GM10266 (cell line): ENCODE data around the gene MAST1.

Experiments
- DNase-seq: peaks from one replicate; pipeline ENCODE4 v3.0.0; 2012; ENCODE audit errors: extremely low spot score
- CTCF ChIP-seq: IDR thresholded peaks from 2 replicates; pipeline ENCODE4 v1.5.1; 2012; ENCODE audit warnings: mild to moderate bottlenecking, low read depth; ENCODE audit not compliant: control insufficient read depth, insufficient read depth; ENCODE audit errors: missing control alignments

MAST1 gene

GRCh38 chr19:12833418-12833737 is 4.9 kb upstream of the MAST1 start:
- TF ChIP-seq CTCF, result no peak
- no peak for DNase-seq

- DNase-seq, result peak; percentile 78
- TF ChIP-seq CTCF, result no peak
These were observed 4.4 kb upstream of the MAST1 start for GRCh38 chr19:12833738-12834565.

- no peak for TF ChIP-seq CTCF
- DNase-seq, result no peak
These were observed 3.8 kb upstream of the MAST1 start, which contains the start of gene RTBDN for GRCh38 chr19:12834566-12834943. Gene RTBDN, minus strand, starts transcription at chr19:12834579. Its CDS starts 4,600 bp downstream, at chr19:12829979.

- no peak for DNase-seq
- TF ChIP-seq CTCF, result no peak
These were observed 3.1 kb upstream of the MAST1 start for GRCh38 chr19:12834976-12835757.

GRCh38 chr19:12836529-12836863 is 1.8 kb upstream of the MAST1 start:
- TF ChIP-seq CTCF, result no peak
- no peak for DNase-seq

- no peak for TF ChIP-seq CTCF
- no peak for DNase-seq
These were observed 1.1 kb upstream of the MAST1 start for GRCh38 chr19:12837225-12837624.

GRCh38 chr19:12838886-12839756 is 806 bp downstream of the MAST1 start:
- no peak for TF ChIP-seq CTCF
- DNase-seq, result no peak
